GM19328 (cell line): Measurements from ENCODE around the gene YOD1.

Source experiments
- ATAC-seq: cut with Tn5 transposase; IDR thresholded peaks from one replicate; pipeline ENCODE4 v1.9.1; 2021; ENCODE audit warnings: mild to moderate bottlenecking, moderate library complexity; ENCODE audit not compliant: unreplicated experiment

Gene YOD1

DNA sequence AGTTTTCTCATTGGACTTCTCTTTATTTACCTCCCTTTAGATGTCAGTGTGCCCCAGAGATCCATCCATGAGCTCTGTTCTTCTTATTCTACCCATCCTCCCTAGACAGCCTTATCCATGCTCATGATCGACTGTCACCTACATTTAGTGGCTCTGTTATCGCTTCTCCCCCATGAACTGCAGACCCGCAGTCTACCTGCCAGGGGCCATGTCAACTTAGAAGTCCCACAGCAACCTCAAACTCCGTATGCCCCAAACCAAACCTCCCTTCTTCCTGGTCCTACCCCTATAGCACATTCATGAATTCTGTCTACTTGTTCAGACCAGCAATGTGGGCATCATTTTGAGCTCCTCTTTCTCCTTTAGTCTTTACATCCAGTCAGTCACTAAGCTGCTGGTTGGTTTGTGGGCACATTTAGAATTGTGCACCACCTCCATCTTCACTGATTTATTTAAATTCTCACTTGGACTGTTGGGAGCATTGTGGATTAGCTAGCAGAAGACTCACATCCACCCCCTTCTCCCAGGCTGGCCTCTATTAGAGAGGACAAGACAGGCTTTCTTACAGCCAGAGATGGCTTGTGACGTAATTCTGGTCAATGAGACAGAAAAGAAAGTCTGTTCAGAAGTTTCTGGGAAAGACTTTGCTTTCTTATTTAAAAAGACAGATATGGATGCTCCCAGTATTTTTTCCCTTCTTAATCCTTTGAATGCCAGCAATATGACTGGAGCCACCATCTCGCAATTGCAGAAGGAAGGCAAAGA lies 37.5 kb downstream of the YOD1 start:
- no peak for ATAC-seq

DNA sequence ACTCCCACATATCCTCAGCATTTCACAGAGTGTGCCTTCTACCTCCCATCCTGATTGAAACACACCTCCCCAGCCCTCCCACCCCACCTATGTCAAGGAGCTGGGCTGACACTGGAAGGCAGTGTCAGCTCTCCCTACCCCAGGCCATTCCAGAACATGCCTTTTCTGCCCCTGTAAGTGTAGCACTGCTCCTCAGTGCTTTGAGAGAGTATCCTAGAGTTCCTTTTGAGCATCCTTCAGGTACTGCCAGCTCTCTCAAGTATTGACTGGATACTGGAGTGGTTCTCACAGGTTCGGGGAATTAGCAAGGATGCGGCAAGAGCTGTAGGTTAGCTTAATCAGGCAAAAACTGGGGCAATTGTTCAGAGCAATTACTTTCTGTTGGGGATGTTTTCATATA lies 40.3 kb downstream of the YOD1 start:
- ATAC-seq, result no peak

- ATAC-seq, result no peak
Observed at GRCh38 chr1:207009945-207010344, 41.1 kb downstream of the YOD1 start.

DNA sequence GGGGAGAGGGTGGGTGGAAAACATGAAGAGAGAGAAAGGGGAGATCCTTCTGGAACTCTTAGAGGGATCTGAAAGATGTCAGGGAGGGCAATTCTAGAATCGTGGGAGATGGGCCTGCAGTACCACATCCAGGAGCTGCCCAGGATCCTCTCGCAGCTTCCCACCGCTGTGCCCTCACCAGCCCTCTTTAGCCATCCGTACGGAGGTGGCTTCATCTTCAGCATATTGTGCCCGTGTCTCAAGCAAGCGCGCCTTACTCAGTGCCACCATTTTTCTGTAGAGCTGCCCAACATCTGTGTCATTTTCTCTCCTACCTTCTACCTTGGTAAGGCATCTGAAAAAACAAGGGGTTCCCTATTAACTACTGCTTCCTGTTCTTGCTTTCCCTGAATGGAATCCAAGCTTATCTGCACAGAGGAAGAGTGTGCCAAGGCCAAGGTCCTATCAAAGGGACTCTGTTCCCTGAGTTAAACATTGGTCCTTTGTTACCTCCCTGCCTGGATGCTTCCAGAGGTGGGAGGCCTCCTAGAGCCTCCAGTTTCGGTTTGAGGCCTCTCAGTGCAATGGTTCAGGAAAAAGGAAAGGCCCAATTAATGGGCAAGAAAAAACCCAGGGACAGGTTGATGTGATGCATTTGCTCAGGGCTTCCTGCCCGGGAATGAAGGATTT lies 41.7 kb downstream of the YOD1 start:
- no peak for ATAC-seq

- ATAC-seq, result no peak
Observed at GRCh38 chr1:207007352-207008033, 43.5 kb downstream of the YOD1 start.

- no peak for ATAC-seq
Observed at GRCh38 chr1:207006914-207007313, 44.1 kb downstream of the YOD1 start.

- ATAC-seq, result no peak
Observed at GRCh38 chr1:207006083-207006482, 44.9 kb downstream of the YOD1 start.

- ATAC-seq, result no peak
Observed at GRCh38 chr1:207004931-207005830, 45.8 kb downstream of the YOD1 start.

- no peak for ATAC-seq
Observed at GRCh38 chr1:207003210-207003609, 47.8 kb downstream of the YOD1 start.

DNA sequence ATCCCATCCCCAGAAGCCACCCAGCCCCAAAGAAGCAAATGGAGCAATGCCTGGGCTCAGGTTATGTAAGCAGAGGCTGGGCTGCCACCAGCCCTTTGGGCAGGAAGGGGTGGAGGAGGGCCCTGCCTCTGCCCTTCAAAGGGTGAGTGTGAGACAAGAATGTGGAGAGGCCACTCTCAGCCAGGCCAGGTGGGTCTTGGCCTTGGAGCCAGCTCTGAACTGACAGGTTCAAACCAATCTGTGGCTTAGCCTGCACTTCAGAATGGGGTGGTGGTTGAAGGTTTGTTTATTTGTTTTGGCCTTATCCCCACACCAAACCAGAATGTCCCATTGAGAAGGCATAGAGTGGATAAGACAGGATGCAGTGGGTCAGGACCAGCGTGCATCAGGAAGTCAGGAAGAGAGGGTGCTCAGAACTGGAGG lies 48.3 kb downstream of the YOD1 start:
- ATAC-seq, result no peak

DNA sequence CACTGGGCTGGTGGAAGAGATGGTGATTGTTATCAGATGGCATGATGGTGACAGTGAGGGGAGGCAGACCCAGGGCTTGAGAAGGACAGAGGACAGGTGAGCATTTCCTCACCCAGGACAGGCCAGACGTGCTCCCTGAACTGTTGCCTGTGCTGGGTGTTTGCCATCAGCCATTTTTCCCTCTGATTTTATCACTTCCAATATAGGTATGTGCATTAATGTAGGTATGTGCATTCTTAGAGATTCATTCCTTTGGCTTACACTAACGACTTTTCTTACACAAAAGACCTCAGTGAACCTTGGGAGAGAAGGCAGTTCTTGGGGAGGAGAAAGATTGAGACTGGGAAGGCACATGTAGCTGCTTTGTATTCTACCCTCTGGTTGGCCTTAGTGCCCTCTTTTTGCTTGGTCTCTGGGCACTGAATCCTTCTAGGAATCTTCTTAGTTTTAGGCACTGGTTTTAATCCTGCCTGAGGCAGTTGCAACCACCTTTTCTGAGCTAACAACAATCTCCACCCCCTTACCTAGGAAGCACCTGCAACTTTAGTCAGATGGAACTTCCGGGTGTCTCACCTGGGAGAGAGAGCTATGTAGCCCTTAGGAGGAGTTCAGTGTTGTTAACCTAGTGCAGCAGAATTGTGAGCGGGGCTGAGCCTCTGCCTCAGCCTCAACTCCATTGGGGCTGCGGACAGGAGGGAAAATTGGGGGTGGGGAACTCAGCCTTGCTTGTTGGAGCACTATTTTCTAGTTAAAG lies 49.3 kb downstream of the YOD1 start:
- ATAC-seq, result no peak

- no peak for ATAC-seq
Observed at GRCh38 chr1:207000651-207001291, 50.2 kb downstream of the YOD1 start.

- ATAC-seq, result no peak
Observed at GRCh38 chr1:206998816-206999215, 52.2 kb downstream of the YOD1 start.
